ENCODE measurements around the gene TMEM19. TPM values are rescaled to one million over a fixed set of nuclear protein-coding genes. Genes with fewer than 3 reads are reported as not detected.

The TMEM19 gene
- 10 to 100 TPM in 3 of 4 donors, 1 to 10 TPM in 1; 9.6 to 24.2 (median 16.6) TPM for total RNA-seq

GRCh38 chr12:71685914-71686657 lies at the start of gene TMEM19:
TSS of gene TMEM19 (plus strand) at chr12:71686082. CDS start at chr12:71686681, 599 bp downstream.
- peak within 1 kb of the TSS; percentile 79 to 84 (median 81) for H3K4me3 ChIP-seq
- WGBS = 3% methylated on average over 10 of the region's 63 CpGs
- peak within 1 kb of the TSS; percentile 89 to 91 (median 90) for H3K27ac ChIP-seq (replicated peaks in 1 of 4)
- intact Hi-C loops (cut with DNase I) = loop anchor here (2.0 to 5.0 kb wide), 2 partner anchors 21 to 66 kb away; partner anchors contain the start of genes RAB21 and THAP2
- H3K9me3 ChIP-seq = no peaks in the 10 kb centered on the region
- H3K27me3 ChIP-seq = no peaks in the 10 kb centered on the region
- TF ChIP-seq POLR2AphosphoS5 (IDR thresholded peaks at IDR 0.05) = peak; percentile 78 to 83
- TF ChIP-seq CTCF (IDR thresholded peaks at IDR 0.05) = peak in 2 of 3 experiments; percentile 3 to 31
- TF ChIP-seq EP300 (IDR thresholded peaks at IDR 0.05) = no peak
- peak; percentile 29 for TF ChIP-seq POLR2A (IDR thresholded peaks at IDR 0.05; ENCODE audit: low read depth)
- peaks cover 17 to 36% (median 34%) of the 10 kb centered on the region in 4 donors for H3K4me1 ChIP-seq
- DNase-seq (ENCODE audit: extremely low spot score) = peak; percentile 97
- peaks cover 0 to 6% (median 0%) of the 10 kb centered on the region in 4 donors for H3K36me3 ChIP-seq

DNA sequence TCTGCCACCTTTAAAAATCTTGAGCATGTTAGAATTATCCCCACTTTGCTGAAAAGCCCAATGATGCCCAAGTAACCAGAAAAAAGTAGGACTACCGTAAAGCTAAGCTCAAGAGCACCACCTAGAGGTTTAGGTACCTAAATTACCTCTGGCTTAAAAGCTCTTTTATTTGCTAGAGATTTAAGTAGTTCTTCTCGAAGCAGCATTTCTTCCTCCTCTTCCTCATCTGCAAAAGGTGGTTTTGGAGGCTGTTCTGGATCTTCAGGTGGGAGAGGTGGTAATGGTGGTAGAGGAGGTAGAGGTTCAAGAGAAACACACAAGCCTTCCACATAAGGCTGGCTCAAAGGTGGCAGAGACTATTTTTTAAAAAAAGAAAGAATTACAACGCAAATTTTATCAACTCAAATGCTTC lies 49.2 kb upstream of the TMEM19 start:
- Histone ChIP-seq H3K9me3 (no peaks in the 10 kb centered on the region), H3K27ac (replicated peaks in 1 of 4) (no peak overlapping the region), H3K4me3 (no peak overlapping the region), H3K27me3 (no peaks in the 10 kb centered on the region), H3K4me1 (no peaks in the 10 kb centered on the region), H3K36me3 (peaks cover 28 to 98% (median 61%) of the 10 kb centered on the region in 4 donors)
- WGBS = 30% methylated on average over 3 of the region's 3 CpGs
- TF ChIP-seq CTCF (IDR thresholded peaks at IDR 0.05) (peak; percentile 34 to 74 (median 51)), POLR2AphosphoS5 (IDR thresholded peaks at IDR 0.05) (no peak)
- intact Hi-C loops (cut with DNase I) = loop anchor here (5.0 kb wide), 1 partner anchor 219 kb away; no protein-coding TSS in a partner anchor
- DNase-seq (ENCODE audit: extremely low spot score) = no peak

DNA sequence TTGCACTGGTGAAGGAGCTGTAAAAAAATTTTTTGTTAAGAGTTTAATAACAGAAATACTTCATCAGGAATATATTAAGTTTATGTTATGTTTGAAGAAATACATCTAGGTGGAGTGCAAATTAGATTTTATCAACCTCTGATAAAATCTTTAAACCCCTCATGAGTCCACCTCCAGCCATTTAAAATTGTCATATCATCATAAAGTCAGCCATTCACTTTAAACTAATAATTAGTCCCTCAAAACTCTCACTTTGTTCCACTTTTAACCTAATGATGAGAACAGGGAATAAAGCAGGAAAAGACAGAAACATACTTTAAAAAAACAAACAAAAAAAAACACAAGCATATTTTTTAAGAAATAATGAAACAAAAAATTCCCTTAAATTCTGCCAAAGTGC lies 47.4 kb upstream of the TMEM19 start:
- no peak overlapping the region for H3K27ac ChIP-seq (replicated peaks in 1 of 4)
- DNase-seq (ENCODE audit: extremely low spot score) = no peak
- intact Hi-C loops (cut with DNase I) = loop anchor here (5.0 kb wide), 1 partner anchor 221 kb away; no protein-coding TSS in a partner anchor
- no peaks in the 10 kb centered on the region for H3K9me3 ChIP-seq
- peaks cover 18 to 98% (median 58%) of the 10 kb centered on the region in 4 donors for H3K36me3 ChIP-seq
- H3K27me3 ChIP-seq = no peaks in the 10 kb centered on the region
- TF ChIP-seq POLR2AphosphoS5 (IDR thresholded peaks at IDR 0.05) = no peak
- no peak for TF ChIP-seq EP300 (IDR thresholded peaks at IDR 0.05)
- no peak for TF ChIP-seq CTCF (IDR thresholded peaks at IDR 0.05)
- no peak for TF ChIP-seq POLR2A (IDR thresholded peaks at IDR 0.05; ENCODE audit: low read depth)
- no peak overlapping the region for H3K4me3 ChIP-seq
- H3K4me1 ChIP-seq = no peaks in the 10 kb centered on the region

DNA sequence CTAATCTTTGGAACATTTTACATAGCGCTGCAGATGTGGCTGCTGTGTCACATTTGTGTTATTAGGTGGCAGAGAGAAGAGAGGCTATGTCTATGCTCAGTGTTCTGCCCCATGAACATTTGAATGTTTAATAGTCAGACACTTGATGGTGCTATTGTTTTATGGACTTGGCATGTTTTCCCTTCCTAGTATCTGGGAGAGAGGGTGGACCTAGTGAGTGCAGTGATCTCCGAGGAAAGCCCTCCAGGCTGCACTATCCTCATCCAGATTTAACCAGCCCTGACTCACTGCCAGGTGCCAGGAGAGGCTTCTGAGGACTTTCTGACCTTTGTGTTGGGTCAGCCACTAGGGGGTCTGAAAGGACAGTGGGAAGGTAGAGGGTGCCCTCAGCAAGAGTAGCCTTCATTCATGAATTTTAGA lies 46.5 kb upstream of the TMEM19 start:
- intact Hi-C loops (cut with DNase I) = loop anchor here (5.0 kb wide), 1 partner anchor 222 kb away; no protein-coding TSS in a partner anchor
- no peak overlapping the region for H3K27ac ChIP-seq (replicated peaks in 1 of 4)
- 81% methylated on average over 2 of the region's 2 CpGs for WGBS

More for the DNA sequence above, 46.5 kb upstream of the TMEM19 start:
- H3K9me3 ChIP-seq = no peaks in the 10 kb centered on the region
- TF ChIP-seq CTCF (IDR thresholded peaks at IDR 0.05) (no peak), POLR2A (IDR thresholded peaks at IDR 0.05; ENCODE audit: low read depth) (no peak), EP300 (IDR thresholded peaks at IDR 0.05) (no peak)
- H3K4me1 ChIP-seq = no peaks in the 10 kb centered on the region
- DNase-seq (ENCODE audit: extremely low spot score) = no peak
- H3K36me3 ChIP-seq = peaks cover 14 to 98% (median 58%) of the 10 kb centered on the region in 4 donors
- H3K4me3 ChIP-seq = no peak overlapping the region
- H3K27me3 ChIP-seq = no peaks in the 10 kb centered on the region
